Natural killer cell (primary cell): ENCODE data around the gene FILIP1L. TPM values are rescaled to one million over a fixed set of nuclear protein-coding genes. Genes with fewer than 3 reads are reported as not detected.

Experiments used
- ATAC-seq, 3 donors: fragments of 150-1000 bp in 2 of 3; fragments of 200-7000 bp in 1 of 3; cut with Tn5 transposase; 1 replicate in 1 of 3; 2 replicates in 2 of 3; pipeline ENCODE4 v1.10.0; 2021; ENCODE audit warnings: mild to moderate bottlenecking in 2 of 3, moderate library complexity in 2 of 3
- DNase-seq, 2 donors: peaks; one replicate each; pipeline versions ENCODE4 v3.0.0 to v3.0.0-alpha.2; 2013 to 2021; ENCODE audit warnings: mixed read lengths in 1 of 2
- H3K27ac ChIP-seq: one replicate; pipeline ENCODE4 v1.5.1; 2013; ENCODE audit warnings: mild to moderate bottlenecking, low read length
- H3K27me3 ChIP-seq: one replicate; pipeline ENCODE4 v1.6.1; 2013; ENCODE audit warnings: low read length; ENCODE audit not compliant: control insufficient read depth, insufficient read depth
- H3K36me3 ChIP-seq: one replicate; pipeline ENCODE4 v1.6.1; 2013; ENCODE audit warnings: low read length; ENCODE audit not compliant: control insufficient read depth, insufficient read depth
- H3K4me1 ChIP-seq: one replicate; pipeline ENCODE4 v1.6.1; 2013; ENCODE audit warnings: low read length; ENCODE audit not compliant: control insufficient read depth, insufficient read depth
- H3K4me3 ChIP-seq: one replicate; pipeline ENCODE4 v1.5.1; 2013; ENCODE audit warnings: low read length
- H3K9me3 ChIP-seq: one replicate; pipeline ENCODE4 v1.6.1; 2013; ENCODE audit warnings: low read length; ENCODE audit not compliant: control insufficient read depth, insufficient read depth
- H3K27ac Mint-ChIP-seq, 2 donors: one replicate each; pipeline ENCODE4 v1.8.0; 2022; ENCODE audit warnings: mild to moderate bottlenecking in 2 of 2, mixed read lengths in 2 of 2, moderate library complexity in 1 of 2
- H3K27me3 Mint-ChIP-seq, 2 donors: one replicate each; pipeline ENCODE4 v1.8.0; 2022; ENCODE audit warnings: low read depth in 2 of 2, mixed read lengths in 2 of 2
- H3K36me3 Mint-ChIP-seq: one replicate; pipeline ENCODE4 v1.8.0; 2022; ENCODE audit warnings: mixed read lengths
- H3K4me1 Mint-ChIP-seq, 2 donors: one replicate each; pipeline ENCODE4 v1.8.0; 2022; ENCODE audit warnings: mixed read lengths in 2 of 2
- H3K4me3 Mint-ChIP-seq: one replicate; pipeline ENCODE4 v1.8.0; 2022; ENCODE audit warnings: mild to moderate bottlenecking, moderate library complexity, mixed read lengths
- H3K9me3 Mint-ChIP-seq, 2 donors: one replicate each; pipeline ENCODE4 v1.8.0; 2022; ENCODE audit warnings: mixed read lengths in 2 of 2
- CTCF ChIP-seq: fragments of 200-600 bp; IDR thresholded peaks from one replicate; pipeline ENCODE4 v1.8.0; 2022; ENCODE audit warnings: antibody characterized with exemption
- WGBS: methylation state at CpG from one replicate; pipeline ENCODE4 v1.1.7; 2013; ENCODE audit warnings: missing lambda C conversion rate; ENCODE audit not compliant: insufficient coverage; 5-methylcytosine and 5-hydroxymethylcytosine counted together
- intact Hi-C: fragments of 100-400 bp; cut with micrococcal nuclease; formaldehyde crosslinking; loops from one replicate; pipeline ENCODE4 v1.14.2; 2022
- total RNA-seq, 4 donors: library from RNA; stranded (reverse); fragments of 120-200 nt in 1 of 4; gene quantifications; one replicate each; pipeline versions ENCODE4 v1.2.3 to v1.2.4, GENCODE V29; 2013 to 2022

FILIP1L gene
- total RNA-seq, 3 donors from 2014 or later (not counting 1 experiment from before 2014, with no cell fraction given), result 0.12 TPM; not detected in 2

- Histone ChIP-seq H3K9me3 (no peaks in the 10 kb centered on the region), H3K4me3 (no peak overlapping the region), H3K27me3 (no peaks in the 10 kb centered on the region), H3K36me3 (no peaks in the 10 kb centered on the region), H3K4me1 (no peaks in the 10 kb centered on the region), H3K27ac (no peak overlapping the region)
- no peak for ATAC-seq
- no peaks in the 10 kb centered on the region for H3K4me1 Mint-ChIP-seq
- intact Hi-C loops, result no loop called here
- H3K4me3 Mint-ChIP-seq, result no peak overlapping the region
- TF ChIP-seq CTCF, result no peak
- H3K36me3 Mint-ChIP-seq, result no peaks in the 10 kb centered on the region
- WGBS, result 88% methylated on average over 3 of the region's 3 CpGs
- no peaks in the 10 kb centered on the region for H3K9me3 Mint-ChIP-seq
- H3K27me3 Mint-ChIP-seq, result no peaks in the 10 kb centered on the region
- DNase-seq, result no peak
- no peak overlapping the region for H3K27ac Mint-ChIP-seq
Measured at GRCh38 chr3:100040451-100041225, 73.7 kb downstream of the FILIP1L start.

- Mint-ChIP-seq H3K9me3 (no peaks in the 10 kb centered on the region), H3K4me1 (no peaks in the 10 kb centered on the region), H3K27me3 (no peaks in the 10 kb centered on the region), H3K36me3 (no peaks in the 10 kb centered on the region), H3K27ac (no peak overlapping the region), H3K4me3 (no peak overlapping the region)
- Histone ChIP-seq H3K27ac (no peak overlapping the region), H3K36me3 (no peaks in the 10 kb centered on the region), H3K4me3 (no peak overlapping the region), H3K9me3 (no peaks in the 10 kb centered on the region), H3K4me1 (no peaks in the 10 kb centered on the region), H3K27me3 (no peaks in the 10 kb centered on the region)
- no peak for ATAC-seq
- TF ChIP-seq CTCF, result no peak
- no peak for DNase-seq
- intact Hi-C loops, result no loop called here
Measured at GRCh38 chr3:100039075-100039474, 75.2 kb downstream of the FILIP1L start.

GRCh38 chr3:100033903-100034471 lies 80.3 kb downstream of the FILIP1L start:
- 93% methylated on average over 3 of the region's 3 CpGs for WGBS
- TF ChIP-seq CTCF, result no peak
- H3K27me3 ChIP-seq, result no peaks in the 10 kb centered on the region
- Mint-ChIP-seq H3K36me3 (no peaks in the 10 kb centered on the region), H3K27ac (no peak overlapping the region), H3K4me3 (no peak overlapping the region), H3K4me1 (no peaks in the 10 kb centered on the region), H3K9me3 (no peaks in the 10 kb centered on the region), H3K27me3 (no peaks in the 10 kb centered on the region)
- ATAC-seq, result no peak
- H3K4me3 ChIP-seq, result no peak overlapping the region
- intact Hi-C loops, result no loop called here
- no peak overlapping the region for H3K27ac ChIP-seq
- no peak for DNase-seq
- no peaks in the 10 kb centered on the region for H3K36me3 ChIP-seq
- no peaks in the 10 kb centered on the region for H3K9me3 ChIP-seq
- no peaks in the 10 kb centered on the region for H3K4me1 ChIP-seq

GRCh38 chr3:100033184-100033583 lies 81.1 kb downstream of the FILIP1L start:
- Histone ChIP-seq H3K4me3 (no peak overlapping the region), H3K36me3 (no peaks in the 10 kb centered on the region), H3K27ac (no peak overlapping the region), H3K9me3 (no peaks in the 10 kb centered on the region), H3K27me3 (no peaks in the 10 kb centered on the region), H3K4me1 (no peaks in the 10 kb centered on the region)
- TF ChIP-seq CTCF, result no peak
- Mint-ChIP-seq H3K9me3 (no peaks in the 10 kb centered on the region), H3K27ac (no peak overlapping the region), H3K36me3 (no peaks in the 10 kb centered on the region), H3K27me3 (no peaks in the 10 kb centered on the region), H3K4me3 (no peak overlapping the region), H3K4me1 (no peaks in the 10 kb centered on the region)
- DNase-seq (no peak), ATAC-seq (no peak)
- intact Hi-C loops, result no loop called here
- WGBS, result 83% methylated on average over 1 of the region's 1 CpG
